Iris pigment epithelial cell (primary cell): ENCODE measurements around the gene ADORA1.
A peak's percentile ranks its signal among the peaks of the same experiment; 100 is the strongest.

Experiments
- DNase-seq: peaks from one replicate; pipeline ENCODE4 v3.0.0-alpha.2; 2011; ENCODE audit warnings: low read depth

The ADORA1 gene

DNA sequence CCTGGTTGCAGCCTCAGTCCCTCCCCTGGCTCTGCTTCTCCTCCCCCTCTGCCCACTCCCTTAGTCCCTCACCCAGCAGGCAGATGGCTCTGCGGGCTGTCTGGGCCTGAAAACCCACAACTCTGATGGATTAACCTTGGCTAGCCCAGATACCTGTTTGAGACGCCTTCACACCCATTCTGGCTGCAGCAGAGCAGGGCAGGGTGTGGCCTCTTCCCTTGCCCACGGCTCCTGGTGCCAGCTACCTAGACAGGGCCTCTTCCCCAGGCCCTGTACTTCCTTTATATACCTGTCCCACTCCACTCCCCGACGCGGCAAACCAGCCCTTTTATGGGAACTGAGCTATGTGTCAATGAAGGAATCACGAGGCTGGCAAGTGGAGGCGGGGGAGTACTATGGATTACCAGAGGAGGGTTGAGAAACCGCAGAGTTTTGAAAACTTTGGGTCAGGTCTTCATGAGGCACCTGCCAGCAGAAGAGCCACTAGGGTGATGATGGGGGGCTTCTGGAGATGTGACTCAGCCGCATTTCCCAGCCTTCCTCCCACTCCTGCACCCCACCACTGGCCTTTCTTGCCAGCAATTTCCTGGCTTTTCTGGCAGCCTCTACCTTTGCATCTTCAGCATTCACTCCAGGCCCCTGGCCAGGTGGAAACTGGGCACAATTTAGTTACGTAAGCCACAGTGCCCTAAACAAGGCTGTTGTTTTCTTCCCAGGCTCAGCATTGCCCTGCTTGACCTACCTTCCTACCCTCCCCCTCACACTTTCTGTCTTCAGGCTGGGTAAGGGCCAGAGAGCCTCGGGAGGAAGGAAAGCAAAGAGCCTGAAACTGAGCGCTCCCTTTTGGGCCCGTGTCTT, 59.1 kb downstream of the ADORA1 start, which contains the start of gene CHI3L1:
TSS of gene CHI3L1 (minus strand) at position 259 of the 858 bp plus-strand sequence. CDS start at position 178, 81 bp downstream.
- DNase-seq = no peak

DNA sequence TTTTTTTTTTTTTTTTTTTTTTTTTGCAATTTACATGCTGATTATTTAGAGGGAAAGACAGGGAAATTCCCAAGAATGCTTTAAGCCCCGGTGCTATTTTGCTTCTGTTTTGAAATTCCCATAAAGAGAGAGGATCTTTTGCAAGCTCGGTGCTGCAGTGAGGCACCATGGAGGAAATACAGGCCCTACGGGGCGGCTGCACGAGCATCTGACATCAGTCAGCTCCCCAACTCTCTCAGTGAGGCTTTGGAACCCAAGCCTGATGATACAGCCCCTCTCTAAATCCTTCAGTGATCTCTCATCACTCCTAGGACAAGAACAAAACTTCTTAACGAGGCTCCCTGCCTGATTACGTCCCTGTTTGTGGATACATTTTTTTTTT, 59.8 kb downstream of the ADORA1 start:
- no peak for DNase-seq

DNA sequence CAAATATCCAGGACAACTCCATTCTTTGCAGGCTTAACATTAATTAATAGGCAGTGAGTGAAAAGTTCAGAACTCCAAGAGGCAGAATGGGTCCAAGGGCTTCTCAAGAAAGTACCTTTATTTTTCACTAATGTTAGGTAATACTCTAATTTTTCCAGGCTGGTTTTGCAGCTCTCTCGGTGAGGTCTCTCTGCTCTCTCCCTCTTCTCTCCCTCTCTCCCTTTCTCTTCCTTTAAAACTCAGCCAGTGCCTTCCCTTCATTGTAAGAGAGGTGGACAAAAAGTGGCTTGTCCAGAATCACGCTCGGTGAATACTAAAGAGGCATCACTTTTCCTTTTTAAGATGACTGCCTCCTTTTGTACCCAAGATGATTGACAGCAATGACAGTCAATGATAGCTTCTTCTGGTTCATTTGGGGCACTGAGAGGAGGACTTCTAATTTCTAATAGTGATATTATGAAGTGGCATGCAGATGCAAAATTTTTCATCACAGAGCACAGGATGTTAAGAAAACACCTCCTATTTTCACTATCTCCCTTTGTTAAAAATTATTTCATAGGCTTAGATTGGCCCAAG, 60.3 kb downstream of the ADORA1 start:
- DNase-seq = no peak

DNA sequence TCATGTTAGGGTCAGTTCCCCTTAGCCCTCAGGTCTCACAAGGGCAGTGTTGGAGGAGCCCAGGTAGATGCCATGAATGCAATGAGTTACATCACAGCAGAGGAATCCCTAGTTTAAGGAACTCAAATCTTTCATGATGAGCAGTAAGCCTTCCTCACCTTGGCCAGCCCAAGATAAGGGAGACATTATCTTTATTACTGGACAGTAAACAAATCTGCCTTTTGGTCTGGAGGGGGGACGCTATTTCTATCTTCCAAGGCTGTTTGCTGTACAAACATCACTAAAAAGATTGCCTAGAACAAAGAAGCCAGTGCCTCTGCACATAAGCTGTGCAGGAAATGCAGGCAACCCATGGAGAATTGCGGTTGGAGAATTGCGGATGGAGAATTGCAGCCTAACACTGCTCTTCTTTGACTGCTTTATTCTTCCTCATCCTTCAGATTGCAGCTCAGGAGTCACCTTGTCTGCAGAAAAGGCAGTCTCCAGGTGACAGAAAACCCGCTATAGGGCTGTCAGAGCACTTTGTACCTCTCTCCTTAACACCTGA, 61.2 kb downstream of the ADORA1 start:
- no peak for DNase-seq

DNA sequence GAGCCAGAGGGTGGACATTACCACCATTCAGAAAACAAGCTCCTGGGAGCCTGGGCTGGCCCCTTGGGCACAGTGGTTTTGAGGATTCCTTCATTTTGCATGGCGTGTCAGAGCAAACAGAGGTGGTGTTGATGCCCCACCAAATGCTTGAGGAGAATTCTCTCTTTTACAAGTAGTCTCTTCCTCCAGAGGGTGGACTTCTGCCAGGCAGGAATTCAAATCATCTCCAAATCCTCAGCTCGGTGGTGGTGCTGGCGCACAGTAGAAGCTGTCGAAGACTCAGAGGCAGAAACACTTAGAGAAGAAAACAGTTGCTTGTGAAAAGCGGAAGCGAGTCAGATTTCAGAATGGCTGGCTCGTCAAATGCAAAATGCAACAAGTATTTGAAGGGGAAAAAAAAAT, 62.4 kb downstream of the ADORA1 start:
- no peak for DNase-seq

DNA sequence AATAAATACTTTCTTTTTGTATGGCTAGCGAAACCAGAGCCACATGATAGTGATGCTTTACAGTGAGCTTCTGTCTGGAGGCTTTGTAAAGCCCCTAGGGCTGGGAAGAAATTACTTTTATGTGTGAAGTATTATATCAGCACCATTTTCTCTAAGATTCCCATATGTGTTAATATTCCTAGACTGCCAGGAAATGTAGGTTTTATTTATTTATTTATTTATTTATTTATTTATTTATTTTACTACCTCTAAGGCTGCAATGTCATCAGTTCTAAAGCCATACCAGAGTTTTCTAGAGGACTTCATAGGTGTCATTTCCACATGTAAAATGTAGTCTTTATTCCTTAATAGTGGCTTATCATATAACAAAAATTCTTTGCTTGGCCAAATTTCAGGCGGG, 63.4 kb downstream of the ADORA1 start:
- no peak for DNase-seq

DNA sequence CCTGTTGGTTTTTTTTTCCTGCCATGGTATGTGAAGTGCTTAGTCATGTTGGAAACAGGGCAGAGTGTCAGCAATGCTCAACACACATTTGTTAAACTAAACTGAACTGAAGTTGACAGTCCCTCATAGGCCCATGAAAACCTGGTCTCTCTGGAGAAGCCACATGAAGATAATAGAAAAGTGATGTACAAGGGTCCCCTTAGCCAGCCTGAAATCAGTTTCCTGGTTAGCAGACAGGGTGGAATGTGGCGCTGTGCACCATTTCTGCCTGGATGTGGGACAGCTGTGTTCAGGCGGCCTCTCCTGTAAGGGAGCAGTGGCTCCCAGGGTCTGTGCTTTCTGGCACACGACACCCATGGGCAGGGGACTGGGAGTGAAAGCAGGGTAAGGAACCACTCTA, 68.8 kb downstream of the ADORA1 start:
- peak; percentile 32 for DNase-seq

DNA sequence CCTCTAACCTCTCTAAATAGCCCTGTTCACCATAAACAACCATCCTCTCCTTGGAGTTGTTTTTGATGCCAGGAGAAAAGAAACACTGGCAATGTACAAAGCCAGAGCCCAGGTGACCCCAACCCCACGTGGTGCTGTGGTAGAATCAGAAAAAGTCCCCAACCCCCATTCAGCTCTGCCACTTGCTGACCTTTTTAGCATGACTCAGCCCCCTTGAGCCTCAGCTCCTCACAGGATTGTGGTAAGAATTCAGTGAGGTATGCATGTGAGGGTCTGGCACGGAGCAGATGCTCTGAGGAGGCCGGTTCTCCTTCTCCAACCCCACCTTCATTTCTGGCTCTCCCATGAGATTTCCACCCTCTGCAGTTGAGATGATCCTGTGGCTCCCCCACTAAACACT, 70.1 kb downstream of the ADORA1 start:
- peak; percentile 93 for DNase-seq

DNA sequence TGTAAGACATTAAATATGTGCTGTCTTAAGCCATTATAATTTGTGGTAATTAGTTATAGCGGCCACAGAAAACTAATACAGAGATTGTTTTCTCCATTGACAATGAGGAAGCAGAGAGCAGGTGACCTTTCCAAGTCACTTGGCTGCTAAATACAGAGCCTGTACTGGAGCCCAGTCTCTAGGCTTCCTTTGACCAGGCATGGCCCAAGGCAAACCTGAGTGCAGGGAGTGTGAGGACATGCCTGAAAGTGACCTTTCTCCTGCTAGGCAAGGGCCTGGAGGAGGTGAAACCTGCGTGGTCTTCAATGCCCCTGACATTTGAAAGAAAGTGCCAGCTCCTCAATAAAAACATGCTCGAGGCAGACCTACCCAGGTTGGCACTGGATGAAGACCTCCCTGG, 71.5 kb downstream of the ADORA1 start:
- no peak for DNase-seq

DNA sequence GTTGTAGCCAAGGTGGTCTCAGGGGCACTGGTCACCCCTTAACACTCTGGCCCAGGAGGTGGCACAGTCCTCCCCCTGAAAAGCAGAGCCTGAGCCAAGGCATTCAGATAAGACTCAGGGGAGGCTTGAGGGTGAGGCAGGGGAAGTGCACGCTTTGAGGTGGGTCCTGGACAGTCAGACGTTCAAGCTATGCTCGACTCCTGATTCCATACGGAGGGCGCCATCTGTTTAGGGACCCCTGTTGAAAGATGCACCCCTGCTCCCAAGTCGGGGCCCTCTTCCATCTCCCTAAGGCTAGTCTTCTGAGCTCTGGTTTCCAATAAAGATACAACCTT, 71.9 kb downstream of the ADORA1 start:
- DNase-seq = no peak

DNA sequence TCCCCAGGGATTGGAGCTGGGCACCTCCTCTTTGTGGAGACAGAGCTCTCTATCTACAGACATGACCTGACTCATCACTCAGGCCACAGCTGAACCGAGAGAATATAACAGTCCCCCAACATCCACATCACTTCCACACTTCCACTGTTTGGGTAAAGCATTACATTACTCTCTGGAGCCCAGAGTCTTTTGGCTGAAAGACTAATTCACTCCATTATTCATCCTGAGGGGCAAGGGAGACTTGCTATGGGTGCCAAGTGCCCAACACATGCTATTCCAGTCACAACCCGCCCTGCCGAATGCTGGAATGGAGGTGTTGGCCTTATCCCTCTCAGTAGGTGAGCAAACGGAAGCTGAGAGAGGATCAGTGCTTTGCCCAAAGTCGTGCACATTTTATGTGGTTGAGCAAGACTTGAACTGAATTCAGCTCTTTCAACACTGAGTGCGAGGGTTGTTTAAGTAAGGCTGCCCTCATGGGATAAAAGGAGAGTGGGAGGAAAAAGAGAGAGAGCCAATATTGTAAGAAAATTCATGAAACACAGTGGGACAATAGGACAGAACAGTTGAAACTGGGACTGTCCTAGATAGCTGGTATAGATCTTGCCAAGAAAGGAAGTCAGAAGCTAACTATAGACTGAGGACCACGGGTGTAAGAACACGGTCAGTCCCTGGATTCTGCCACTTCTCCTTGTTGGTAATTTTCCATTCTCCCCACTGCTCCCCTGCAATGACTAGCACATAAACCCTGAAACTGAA, 72.5 kb downstream of the ADORA1 start:
- peak; percentile 84 for DNase-seq

DNA sequence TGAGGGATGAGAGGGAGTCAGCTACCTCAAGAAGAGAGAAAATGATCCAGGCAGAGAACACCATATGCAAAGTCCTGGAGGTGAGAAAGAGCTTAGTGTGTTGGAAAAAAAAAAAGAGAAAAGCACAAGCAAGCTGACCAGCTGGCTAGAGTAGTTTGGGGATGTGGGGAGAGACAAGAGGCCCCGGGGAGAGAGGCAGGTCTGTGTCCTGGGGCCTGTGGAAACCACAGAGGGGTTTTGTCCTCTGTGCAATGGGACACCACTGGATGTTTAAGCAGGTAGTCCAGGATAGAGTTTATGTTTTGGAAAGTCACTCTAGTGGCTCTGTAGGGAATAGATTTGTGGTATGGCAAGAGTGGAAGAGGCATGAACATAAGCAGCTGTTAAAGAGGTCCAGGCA, 73.4 kb downstream of the ADORA1 start:
- DNase-seq = no peak

DNA sequence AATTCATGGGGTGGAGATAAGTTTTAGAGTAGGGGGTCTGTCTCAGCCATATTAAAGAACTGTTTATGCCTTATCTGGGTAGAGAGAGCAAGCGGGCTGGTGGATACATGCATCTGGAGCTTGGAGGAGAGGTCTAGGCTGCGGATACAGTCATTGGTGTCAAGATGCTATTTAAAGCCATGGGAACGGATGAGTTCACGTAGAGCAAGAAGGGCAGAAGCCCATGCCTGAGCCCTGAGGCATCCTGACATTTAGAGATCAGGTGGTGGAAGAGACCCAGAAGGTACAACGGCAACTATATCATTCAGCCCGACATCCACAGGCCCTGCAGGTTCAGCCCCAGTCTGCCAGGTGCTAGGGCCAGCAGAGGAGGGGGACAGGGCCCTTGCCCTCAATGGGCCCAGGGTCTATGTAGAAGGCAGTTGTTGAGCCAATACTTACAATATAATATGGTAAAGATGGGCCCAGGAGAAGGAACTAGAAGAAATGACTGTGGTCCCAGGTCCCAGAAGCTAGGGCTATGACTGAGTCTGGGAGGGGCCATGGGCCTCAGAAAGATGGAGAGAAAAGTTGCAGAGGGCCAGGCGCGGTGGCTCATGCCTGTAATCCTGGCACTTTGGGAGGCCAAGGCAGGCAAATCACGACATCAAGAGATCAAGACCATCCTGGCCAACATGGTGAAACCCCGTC, 74.1 kb downstream of the ADORA1 start:
- no peak for DNase-seq

DNA sequence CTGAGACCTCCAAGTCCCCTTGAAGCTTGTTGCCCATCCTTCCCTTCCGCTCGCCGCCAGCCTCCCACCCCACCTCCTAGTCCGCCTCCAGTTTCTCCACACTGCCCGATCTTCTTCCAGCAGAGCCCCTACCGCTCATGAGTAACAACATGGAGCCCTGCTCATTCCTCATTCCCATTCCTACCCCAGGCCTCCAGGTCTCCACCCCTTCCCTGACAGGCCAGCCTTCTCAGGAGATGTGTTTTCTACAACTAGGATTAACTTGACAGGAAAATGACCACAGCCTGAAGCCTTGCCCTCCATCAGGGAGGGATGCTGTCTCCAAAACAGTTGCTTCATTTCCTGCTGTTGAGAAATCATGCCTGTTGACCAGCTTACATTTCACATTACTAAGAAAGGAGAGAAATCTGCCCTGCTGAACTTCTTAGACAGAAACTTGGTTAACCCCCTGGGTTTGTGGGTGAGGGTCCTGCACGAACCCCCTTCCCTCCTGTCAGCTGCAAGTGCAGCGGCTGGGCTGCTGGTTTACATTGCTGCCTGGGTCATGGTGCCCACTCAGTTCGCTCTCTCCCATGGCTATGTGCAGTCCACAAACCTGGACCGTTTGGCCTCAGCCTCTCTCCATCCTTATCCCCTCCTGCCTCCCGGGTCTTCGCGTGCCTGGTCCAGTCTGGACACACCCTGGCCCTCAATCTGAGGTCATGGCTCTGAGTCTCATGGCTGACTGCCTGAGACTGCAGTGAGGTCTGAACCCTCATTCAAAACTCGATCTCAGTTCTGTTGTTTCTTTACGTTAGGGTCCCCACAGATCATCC, 75.1 kb downstream of the ADORA1 start:
- DNase-seq = peak; percentile 98

DNA sequence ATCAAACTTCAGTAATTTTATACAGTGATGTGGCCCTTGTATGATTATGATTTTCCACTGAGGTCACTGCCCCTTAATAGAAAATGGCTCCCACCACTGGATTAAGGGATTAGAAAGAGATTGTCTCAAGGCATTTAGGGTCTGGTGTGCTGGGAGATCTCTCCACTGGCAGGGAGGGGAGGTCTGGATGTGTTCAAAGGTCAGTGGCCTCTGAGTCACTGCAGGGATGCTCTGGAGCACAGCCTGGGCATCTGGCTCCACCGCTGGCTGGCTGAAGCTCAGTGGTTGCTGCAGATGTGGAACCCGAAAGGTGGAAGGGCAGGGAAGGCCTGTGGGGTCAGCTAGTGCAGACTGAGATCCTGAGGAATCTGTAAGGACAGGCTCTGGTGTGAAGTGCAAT, 77.2 kb downstream of the ADORA1 start:
- DNase-seq = no peak

DNA sequence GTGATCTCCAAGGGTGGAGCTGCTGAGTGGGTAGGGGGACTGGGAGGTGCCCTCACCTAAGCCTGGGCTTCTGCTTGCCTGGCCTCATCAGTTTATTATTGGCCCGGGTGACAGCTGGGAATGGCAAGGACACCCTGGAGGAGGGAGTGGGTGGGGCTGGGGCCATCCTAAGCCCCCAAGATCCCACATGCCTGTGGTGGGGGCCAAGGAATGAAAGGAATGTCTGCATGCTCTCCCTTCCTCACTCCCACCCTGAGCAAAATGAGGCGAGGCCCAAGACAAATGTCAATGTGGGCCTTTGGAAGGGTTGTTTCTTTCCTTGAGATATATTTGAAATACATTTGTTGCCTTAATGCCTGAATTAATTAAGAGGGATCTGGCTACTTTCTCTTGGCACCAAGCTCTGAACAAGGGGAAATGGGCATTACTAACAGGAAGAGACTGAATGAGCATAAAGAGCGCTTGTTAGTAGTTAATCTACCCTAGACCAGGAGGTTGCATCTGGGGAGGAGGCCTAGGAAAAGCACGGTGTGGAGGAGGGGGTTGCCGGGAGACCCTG, 78.7 kb downstream of the ADORA1 start:
- no peak for DNase-seq

DNA sequence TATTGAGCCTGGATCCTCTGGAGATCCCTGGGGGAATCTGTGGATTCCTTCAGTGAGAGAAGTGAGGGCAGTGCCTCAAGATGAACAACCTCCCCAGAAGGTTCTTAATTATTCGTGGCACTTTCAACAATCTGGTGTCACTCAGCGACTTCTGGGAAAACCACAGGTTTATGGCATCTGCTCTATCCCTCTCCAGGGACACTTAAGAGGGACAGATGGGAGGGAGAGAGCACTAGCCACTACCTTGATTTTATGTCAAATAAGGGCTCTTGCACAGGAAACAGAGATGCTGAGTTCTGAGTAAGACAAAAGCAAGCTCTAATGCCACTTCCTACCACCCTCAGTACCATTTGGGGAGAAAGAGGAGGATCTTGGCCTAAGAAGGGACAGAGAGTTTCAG, 80.2 kb downstream of the ADORA1 start:
- no peak for DNase-seq

DNA sequence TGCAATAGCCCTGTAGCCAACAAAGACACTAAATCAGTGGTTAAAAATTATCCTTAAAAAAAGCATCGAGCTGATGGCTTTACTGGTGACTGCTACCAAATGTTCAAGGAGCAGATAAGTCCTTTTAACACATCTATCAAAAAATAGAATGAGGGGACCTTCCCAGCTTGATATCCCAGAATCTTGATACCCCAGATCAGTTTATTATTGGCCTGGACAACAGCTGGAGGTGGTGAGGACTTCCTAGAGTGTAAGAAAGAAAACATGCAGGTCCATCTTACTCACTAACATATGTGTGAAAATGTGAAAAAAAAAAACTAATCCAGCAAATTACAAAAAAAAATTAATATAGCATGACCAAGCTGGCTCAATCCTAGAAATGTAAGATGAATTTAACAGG, 80.7 kb downstream of the ADORA1 start:
- no peak for DNase-seq

DNA sequence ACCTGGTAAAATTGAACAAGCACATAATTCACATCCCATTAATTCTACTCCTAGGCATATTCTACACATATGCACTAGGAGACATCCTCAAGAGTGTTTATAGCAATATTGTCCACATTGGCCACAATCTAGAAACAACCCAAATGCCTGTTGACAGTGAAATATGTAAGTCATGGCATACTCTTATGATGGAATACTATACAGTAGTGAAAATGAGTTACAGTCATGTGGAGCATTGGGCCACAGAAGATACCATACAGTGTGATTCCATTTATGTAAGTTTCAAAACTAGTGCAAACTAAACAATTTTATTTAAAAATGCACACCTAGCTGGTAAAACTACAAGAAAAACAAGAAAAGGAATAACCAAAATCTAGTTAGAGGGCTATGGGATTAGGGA, 82.8 kb downstream of the ADORA1 start:
- no peak for DNase-seq

DNA sequence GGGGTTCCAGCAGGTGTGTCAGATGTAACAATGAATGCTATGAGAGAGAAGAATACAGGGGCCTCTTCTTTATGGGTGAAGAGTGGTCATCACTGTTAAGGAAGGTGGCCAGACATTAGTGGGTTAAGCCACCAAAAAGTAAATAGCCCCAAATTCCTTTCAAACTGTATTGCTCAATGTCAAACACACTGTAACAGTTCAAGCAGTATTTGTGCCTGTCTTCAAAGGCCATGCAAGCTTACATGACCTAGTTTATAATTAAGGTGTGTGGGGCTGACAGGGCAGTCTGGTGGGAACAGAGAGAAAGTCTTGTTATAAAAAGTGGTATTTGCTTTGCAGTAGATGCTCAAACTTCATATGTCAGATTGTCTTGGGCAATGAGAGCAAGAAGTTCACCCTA, 83.5 kb downstream of the ADORA1 start:
- no peak for DNase-seq

DNA sequence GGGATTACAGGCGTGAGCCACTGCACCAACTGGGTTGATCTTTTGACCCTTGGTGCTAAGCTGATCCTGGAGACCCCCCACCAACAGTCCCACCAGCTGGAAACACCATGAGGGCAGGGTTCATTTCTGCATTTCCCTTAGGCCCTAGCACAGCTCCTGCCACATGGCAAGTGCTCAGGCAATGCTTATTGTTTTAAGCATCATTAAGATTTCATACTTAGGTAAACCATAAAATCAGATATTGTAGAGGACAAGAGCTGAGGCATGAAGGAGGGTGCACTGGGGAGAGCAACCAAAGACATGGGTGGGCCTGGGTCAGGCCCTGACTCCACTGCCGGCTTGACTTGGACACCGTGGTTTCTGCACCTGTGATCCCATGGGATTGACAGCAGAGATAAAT, 84.3 kb downstream of the ADORA1 start:
- DNase-seq = no peak
